Endodermal cell (in vitro differentiated cells): ENCODE measurements around the gene MACROD2. TPM values are rescaled to one million over a fixed set of nuclear protein-coding genes. Genes with fewer than 3 reads are reported as not detected.

Experiments used
- DNase-seq: peaks from one replicate; pipeline ENCODE4 v3.0.0-alpha.2; 2017
- H3K27ac ChIP-seq: 2 replicates; pipeline ENCODE4 v1.5.1; 2013; ENCODE audit warnings: mild to moderate bottlenecking, low read depth, low read length, moderate library complexity
- H3K27me3 ChIP-seq: 2 replicates; pipeline ENCODE4 v1.6.1; 2013; ENCODE audit warnings: mild to moderate bottlenecking, low read length, moderate library complexity; ENCODE audit not compliant: insufficient read depth, control insufficient read depth, poor library complexity, severe bottlenecking
- H3K36me3 ChIP-seq: 2 replicates; pipeline ENCODE4 v1.7.0; 2013; ENCODE audit warnings: mild to moderate bottlenecking, low read length, moderate library complexity; ENCODE audit not compliant: control insufficient read depth, insufficient read depth
- H3K4me1 ChIP-seq: one replicate; pipeline ENCODE4 v1.7.0; 2013; ENCODE audit warnings: low read length; ENCODE audit not compliant: control insufficient read depth, insufficient read depth
- H3K4me3 ChIP-seq: 2 replicates; pipeline ENCODE4 v1.5.1; 2013; ENCODE audit warnings: mild to moderate bottlenecking, low read length, moderate library complexity
- H3K9ac ChIP-seq: 2 replicates; pipeline ENCODE4 v1.6.1; 2013; ENCODE audit warnings: mild to moderate bottlenecking, low read length, moderate library complexity; ENCODE audit not compliant: poor library complexity, severe bottlenecking; ENCODE audit errors: extremely low read depth
- H3K9me3 ChIP-seq: 2 replicates; pipeline ENCODE4 v1.6.1; 2013; ENCODE audit warnings: mild to moderate bottlenecking, low read length, moderate library complexity; ENCODE audit not compliant: control insufficient read depth
- H3K27ac Mint-ChIP-seq: 2 replicates; pipeline ENCODE4 v1.8.0; 2020; ENCODE audit warnings: mixed read lengths
- H3K27me3 Mint-ChIP-seq: 2 replicates; pipeline ENCODE4 v1.8.0; 2021; ENCODE audit warnings: mild to moderate bottlenecking, mixed read lengths; ENCODE audit not compliant: insufficient read depth
- H3K36me3 Mint-ChIP-seq: 2 replicates; pipeline ENCODE4 v1.8.0; 2020; ENCODE audit warnings: low read depth, mixed read lengths
- H3K4me1 Mint-ChIP-seq: 2 replicates; pipeline ENCODE4 v1.8.0; 2020; ENCODE audit warnings: mixed read lengths
- H3K4me3 Mint-ChIP-seq: 2 replicates; pipeline ENCODE4 v1.8.0; 2020; ENCODE audit warnings: mild to moderate bottlenecking, moderate library complexity, mixed read lengths
- H3K9me3 Mint-ChIP-seq: 2 replicates; pipeline ENCODE4 v1.8.0; 2020; ENCODE audit warnings: mild to moderate bottlenecking, mixed read lengths
- CTCF ChIP-seq: fragments of 200-600 bp; sonication (generic); conservative IDR thresholded peaks from 2 replicates; pipeline ENCODE4 v1.5.0; 2021; ENCODE audit warnings: antibody characterized with exemption, mild to moderate bottlenecking
- WGBS, 2 experiments: methylation state at CpG; one replicate each; pipeline versions ENCODE4 v1.1.5 to v1.1.7; 2013; ENCODE audit warnings: missing lambda C conversion rate in 2 of 2, mixed read lengths in 1 of 2; ENCODE audit not compliant: insufficient coverage in 1 of 2, insufficient read length in 1 of 2; 5-methylcytosine and 5-hydroxymethylcytosine counted together
- total RNA-seq, 2 donors: library from RNA; stranded (reverse); fragmentation: NEBNext Ultra II Directional in 1 of 2; extraction: Animal tissue kit (Norgen Biotek cat#: 25700) in 1 of 2; gene quantifications; 2 replicates in 1 of 2; 3 replicates in 1 of 2; pipeline ENCODE4 v1.2.1, GENCODE V29; 2021

Gene MACROD2
- total RNA-seq, 2 donors from 2014 or later = 2.3 to 4.8 TPM

GRCh38 chr20:14865731-14866130 lies 870.4 kb downstream of the MACROD2 start:
- Histone ChIP-seq H3K27ac (no peak overlapping the region), H3K9ac (no peak overlapping the region), H3K27me3 (no peaks in the 10 kb centered on the region), H3K4me3 (no peak overlapping the region), H3K4me1 (no peaks in the 10 kb centered on the region), H3K36me3 (no peaks in the 10 kb centered on the region), H3K9me3 (no peaks in the 10 kb centered on the region)
- Mint-ChIP-seq H3K4me1 (peaks cover 17% of the 10 kb centered on the region), H3K27ac (no peak overlapping the region), H3K9me3 (no peaks in the 10 kb centered on the region), H3K36me3 (no peaks in the 10 kb centered on the region), H3K27me3 (no peaks in the 10 kb centered on the region), H3K4me3 (no peak overlapping the region)
- DNase-seq = no peak
- no peak for TF ChIP-seq CTCF

GRCh38 chr20:14866841-14867514 lies 871.7 kb downstream of the MACROD2 start:
- H3K4me3 Mint-ChIP-seq = no peak overlapping the region
- H3K36me3 ChIP-seq = no peaks in the 10 kb centered on the region
- no peaks in the 10 kb centered on the region for H3K9me3 Mint-ChIP-seq
- H3K27me3 Mint-ChIP-seq = no peaks in the 10 kb centered on the region
- H3K9ac ChIP-seq = no peak overlapping the region
- H3K9me3 ChIP-seq = no peaks in the 10 kb centered on the region
- WGBS, 2 experiments = 90 to 100% methylated on average over 1 to 4 of the region's 4 CpGs
- H3K4me1 ChIP-seq = no peaks in the 10 kb centered on the region
- peaks cover 8% of the 10 kb centered on the region for H3K4me1 Mint-ChIP-seq
- H3K27ac Mint-ChIP-seq = no peak overlapping the region
- no peak overlapping the region for H3K27ac ChIP-seq
- DNase-seq = no peak
- H3K4me3 ChIP-seq = no peak overlapping the region
- TF ChIP-seq CTCF = no peak
- no peaks in the 10 kb centered on the region for H3K36me3 Mint-ChIP-seq
- no peaks in the 10 kb centered on the region for H3K27me3 ChIP-seq

GRCh38 chr20:14877301-14878028 lies 882.1 kb downstream of the MACROD2 start:
- H3K27ac ChIP-seq = no peak overlapping the region
- WGBS, 2 experiments = 100% methylated on average over 1 to 3 of the region's 3 CpGs
- Mint-ChIP-seq H3K9me3 (no peaks in the 10 kb centered on the region), H3K36me3 (no peaks in the 10 kb centered on the region), H3K4me3 (no peak overlapping the region), H3K4me1 (peaks cover 3% of the 10 kb centered on the region), H3K27ac (no peak overlapping the region), H3K27me3 (no peaks in the 10 kb centered on the region)
- no peak for TF ChIP-seq CTCF
- H3K27me3 ChIP-seq = no peaks in the 10 kb centered on the region
- no peaks in the 10 kb centered on the region for H3K9me3 ChIP-seq
- no peaks in the 10 kb centered on the region for H3K4me1 ChIP-seq
- no peak for DNase-seq
- H3K9ac ChIP-seq = no peak overlapping the region
- H3K4me3 ChIP-seq = no peak overlapping the region
- H3K36me3 ChIP-seq = no peaks in the 10 kb centered on the region
